H1 (cell line): ENCODE measurements around the gene DUS1L. TPM values are rescaled to one million over a fixed set of nuclear protein-coding genes. Genes with fewer than 3 reads are reported as not detected.

Experiments
- ASH2L ChIP-seq: fragments of 200-600, 300-600 bp; sonication (generic); IDR thresholded peaks from one replicate; pipeline ENCODE4 v1.7.1; 2017; ENCODE audit warnings: low read length
- BCL11A ChIP-seq, 2 experiments: IDR thresholded peaks; one replicate each; pipeline ENCODE4 v1.6.1; 2011; ENCODE audit warnings: low read depth in 2 of 2, low read length in 2 of 2, mild to moderate bottlenecking in 2 of 2
- CEBPB ChIP-seq: IDR thresholded peaks from 2 replicates; pipeline ENCODE4 v1.6.1; 2012; ENCODE audit warnings: low read depth, low read length
- CHD2 ChIP-seq: IDR thresholded peaks from 2 replicates; pipeline ENCODE4 v1.6.1; 2012; ENCODE audit warnings: low read length, improper control_type of control experiment
- CREB1 ChIP-seq: IDR thresholded peaks from 2 replicates; pipeline ENCODE4 v1.6.1; 2012; ENCODE audit warnings: inconsistent platforms
- CTBP2 ChIP-seq: IDR thresholded peaks from 2 replicates; pipeline ENCODE4 v1.7.0; 2011; ENCODE audit warnings: borderline replicate concordance, mild to moderate bottlenecking, moderate library complexity, mixed read lengths, low read length; ENCODE audit not compliant: insufficient read depth, insufficient read length
- EP300 ChIP-seq, 2 experiments: IDR thresholded peaks; 1 replicate in 1 of 2; 2 replicates in 1 of 2; pipeline ENCODE4 v1.6.1; 2011 to 2012; ENCODE audit warnings: low read depth in 2 of 2, low read length in 2 of 2, mild to moderate bottlenecking in 2 of 2, borderline replicate concordance in 1 of 2, inconsistent platforms in 1 of 2, moderate library complexity in 1 of 2
- EZH2 ChIP-seq: fragments of 200-600 bp; sonication (generic); IDR thresholded peaks from 2 replicates; pipeline ENCODE4 v1.7.1; 2012; ENCODE audit warnings: low read depth, mild to moderate bottlenecking, moderate library complexity, low read length, inconsistent platforms; ENCODE audit not compliant: severe bottlenecking
- GABPA ChIP-seq: IDR thresholded peaks from 2 replicates; pipeline ENCODE4 v1.6.1; 2011; ENCODE audit warnings: mild to moderate bottlenecking, low read length, moderate library complexity, borderline replicate concordance; ENCODE audit not compliant: insufficient read depth
- GTF2F1 ChIP-seq: IDR thresholded peaks from 2 replicates; pipeline ENCODE4 v1.6.1; 2012; ENCODE audit warnings: low read depth, low read length, improper control_type of control experiment, borderline replicate concordance
- JUN ChIP-seq: IDR thresholded peaks from 2 replicates; pipeline ENCODE4 v1.6.1; 2011; ENCODE audit warnings: low read depth, mild to moderate bottlenecking, improper control_type of control experiment, low read length
- JUND ChIP-seq: IDR thresholded peaks from 2 replicates; pipeline ENCODE4 v1.6.1; 2011; ENCODE audit warnings: mild to moderate bottlenecking, improper control_type of control experiment, low read length
- KDM4A ChIP-seq: IDR thresholded peaks from one replicate; pipeline ENCODE4 v1.7.1; 2012; ENCODE audit warnings: low read depth, mild to moderate bottlenecking, moderate library complexity, low read length, inconsistent platforms; ENCODE audit not compliant: severe bottlenecking
- MAFK ChIP-seq: IDR thresholded peaks from 2 replicates; pipeline ENCODE4 v1.6.1; 2012; ENCODE audit warnings: low read depth, mild to moderate bottlenecking, improper control_type of control experiment, low read length
- PHF8 ChIP-seq: fragments of 200-600 bp; sonication (generic); conservative IDR thresholded peaks from 2 replicates; pipeline ENCODE4 v1.7.1; 2012; ENCODE audit warnings: low read depth, mild to moderate bottlenecking, inconsistent platforms, low read length, moderate library complexity
- SIX5 ChIP-seq: IDR thresholded peaks from 2 replicates; pipeline ENCODE4 v1.6.1; 2011; ENCODE audit warnings: mild to moderate bottlenecking, low read depth, low read length
- SP4 ChIP-seq: IDR thresholded peaks from 2 replicates; pipeline ENCODE4 v1.6.1; 2012; ENCODE audit warnings: low read length, inconsistent platforms
- SRF ChIP-seq: IDR thresholded peaks from 2 replicates; pipeline ENCODE4 v1.6.1; 2011; ENCODE audit warnings: mild to moderate bottlenecking, low read depth, low read length, moderate library complexity
- SUZ12 ChIP-seq: fragments of 200-600 bp; sonication (generic); IDR thresholded peaks from 2 replicates; pipeline ENCODE4 v1.6.1; 2012; ENCODE audit warnings: mild to moderate bottlenecking, inconsistent platforms, low read length, moderate library complexity, mixed read lengths
- TAF1 ChIP-seq: IDR thresholded peaks from 2 replicates; pipeline ENCODE4 v1.6.1; 2011; ENCODE audit warnings: mild to moderate bottlenecking, low read depth, low read length
- TAF7 ChIP-seq: optimal IDR thresholded peaks from 2 replicates; pipeline ENCODE3; 2011; ENCODE audit warnings: low read depth, mild to moderate bottlenecking, inconsistent platforms, low read length, moderate library complexity, borderline replicate concordance
- TBP ChIP-seq: IDR thresholded peaks from 2 replicates; pipeline ENCODE4 v1.6.1; 2011; ENCODE audit warnings: low read depth, low read length, improper control_type of control experiment
- polyA plus RNA-seq, 7 experiments: library from polyadenylated mRNA; depleted of rRNA in 3 of 7; stranded (reverse) in 5 of 7; unstranded in 2 of 7; fragments of >200 nt in 5 of 7; fragments of 200-250 nt in 2 of 7; gene quantifications; 1 replicate in 5 of 7; 2 replicates in 1 of 7; 4 replicates in 1 of 7; pipeline versions ENCODE4 v1.2.1 to v1.2.3, GENCODE V29; 2011 to 2013; ENCODE audit warnings: missing spikeins in 2 of 7, mixed read lengths in 2 of 7
- total RNA-seq: library from RNA; stranded (reverse); fragmentation: NEBNext Ultra II Directional; extraction: Animal tissue kit (Norgen Biotek cat#: 25700); gene quantifications from 2 replicates; pipeline ENCODE4 v1.2.1, GENCODE V29; 2021
- TF ChIP-seq, protein P1 (sequence below): IDR thresholded peaks from 2 replicates; pipeline ENCODE4 v1.6.1; 2012; ENCODE audit warnings: low read length, inconsistent platforms

Gene DUS1L
- total and polyA plus RNA-seq, 2 of the 8 experiments (the other 6 are each of a cell fraction or from before 2014, with no cell fraction given), result 34.5 to 69.1 TPM

DNA sequence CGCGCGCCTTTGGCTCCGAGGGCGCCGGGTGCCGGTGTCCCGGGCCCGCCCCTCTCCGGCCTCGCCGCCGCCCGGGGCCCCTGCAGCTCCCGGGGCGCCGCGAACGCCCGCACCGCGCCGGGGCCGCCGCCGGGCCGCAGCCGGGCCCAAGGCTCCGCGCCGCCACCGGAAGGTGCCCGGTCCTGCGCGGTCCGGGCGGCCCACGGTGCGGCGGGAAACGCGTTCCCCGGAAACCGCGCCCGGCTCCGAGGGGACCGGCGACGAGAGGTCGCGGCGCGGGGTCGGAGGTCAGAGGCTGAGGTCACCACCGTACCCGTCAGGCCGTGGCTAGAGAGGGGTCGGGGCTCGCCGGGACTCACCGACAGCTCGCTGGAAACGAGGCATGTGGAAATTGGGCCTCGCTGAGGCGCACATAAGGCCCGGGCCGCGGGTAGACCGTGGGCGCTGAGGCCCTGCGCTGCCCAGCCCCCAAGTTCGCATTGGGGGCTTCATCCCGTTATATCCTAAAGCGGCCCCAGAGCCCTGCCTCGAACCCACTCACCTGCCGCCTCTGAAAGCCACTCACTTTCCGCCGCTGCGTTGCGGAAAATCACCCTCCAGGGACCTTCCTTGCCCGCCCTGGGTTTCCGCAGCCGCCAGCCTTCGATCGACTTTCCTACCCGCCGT, at the start of gene DUS1L (continued):
- peak; percentile 54; the same call in 1 of the 2 replicates for TF ChIP-seq SP4
- peak; percentile 90 for TF ChIP-seq TAF1
- peak; percentile 90 for TF ChIP-seq TAF7
- peak; percentile 58 for TF ChIP-seq CTBP2
- peak; percentile 70 for TF ChIP-seq ASH2L
- TF ChIP-seq SRF, result peak; percentile 62
- peak; percentile 99 for TF ChIP-seq GABPA
- TF ChIP-seq GTF2F1, result 0 out of 2 replicates have a peak, but pooled peaks have one; percentile 29
- 0 out of 2 replicates have a peak, but pooled peaks have one; percentile 44 for TF ChIP-seq JUN
- no peak for TF ChIP-seq BCL11A (IDR thresholded peaks at IDR 0.05; ENCODE audit: low read depth in 2 of 2, low read length in 2 of 2)
- TF ChIP-seq SUZ12, result no peak
- TF ChIP-seq TBP, result peak; percentile 85
- peak; percentile 44; the same call in 1 of the 2 replicates for TF ChIP-seq JUND
- TF ChIP-seq EP300 (IDR thresholded peaks at IDR 0.05; ENCODE audit: borderline replicate concordance in 1 of 2, low read depth in 2 of 2, low read length in 2 of 2), result peak; percentile 17 to 60; a peak in 2 of 3 replicates
- no peak for TF ChIP-seq MAFK
- TF ChIP-seq CREB1, result peak; percentile 64
- TF ChIP-seq, protein P1, sequence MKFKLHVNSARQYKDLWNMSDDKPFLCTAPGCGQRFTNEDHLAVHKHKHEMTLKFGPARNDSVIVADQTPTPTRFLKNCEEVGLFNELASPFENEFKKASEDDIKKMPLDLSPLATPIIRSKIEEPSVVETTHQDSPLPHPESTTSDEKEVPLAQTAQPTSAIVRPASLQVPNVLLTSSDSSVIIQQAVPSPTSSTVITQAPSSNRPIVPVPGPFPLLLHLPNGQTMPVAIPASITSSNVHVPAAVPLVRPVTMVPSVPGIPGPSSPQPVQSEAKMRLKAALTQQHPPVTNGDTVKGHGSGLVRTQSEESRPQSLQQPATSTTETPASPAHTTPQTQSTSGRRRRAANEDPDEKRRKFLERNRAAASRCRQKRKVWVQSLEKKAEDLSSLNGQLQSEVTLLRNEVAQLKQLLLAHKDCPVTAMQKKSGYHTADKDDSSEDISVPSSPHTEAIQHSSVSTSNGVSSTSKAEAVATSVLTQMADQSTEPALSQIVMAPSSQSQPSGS, result no peak
- no peak for TF ChIP-seq EZH2
- TF ChIP-seq PHF8, result peak; percentile 66; the same call in 1 of the 2 replicates
- TF ChIP-seq CEBPB, result no peak; the same call in 1 of the 2 replicates
- peak; percentile 73 for TF ChIP-seq CHD2
- peak; percentile 16; the same call in 1 of the 2 replicates for TF ChIP-seq SIX5
- peak; percentile 71 for TF ChIP-seq KDM4A
